ENCODE measurements around the gene RXFP4.
A peak's percentile ranks its signal among the peaks of the same experiment; 100 is the strongest.

The RXFP4 gene

GRCh38 chr1:155957411-155957915 lies 16.0 kb downstream of the RXFP4 start:
- Mint-ChIP-seq H3K27ac (no peak overlapping the region), H3K27me3 (ENCODE audit: low read depth) (no peaks in the 10 kb centered on the region), H3K4me1 (peaks cover 14% of the 10 kb centered on the region), H3K4me3 (no peak overlapping the region), H3K36me3 (ENCODE audit: low read depth) (peaks cover 71% of the 10 kb centered on the region), H3K9me3 (no peaks in the 10 kb centered on the region)
- no peak for TF ChIP-seq CTCF (IDR thresholded peaks at IDR 0.05; ENCODE audit: unreplicated experiment in 3 of 3)

- Mint-ChIP-seq H3K4me1 (peaks cover 14% of the 10 kb centered on the region), H3K27me3 (ENCODE audit: low read depth) (no peaks in the 10 kb centered on the region), H3K36me3 (ENCODE audit: low read depth) (peaks cover 63% of the 10 kb centered on the region), H3K9me3 (no peaks in the 10 kb centered on the region), H3K27ac (peak overlapping the region; percentile 43 to 88 (median 48)), H3K4me3 (peak overlapping the region in 2 of 3 experiments; percentile 8 to 34)
- no peak for TF ChIP-seq CTCF (IDR thresholded peaks at IDR 0.05; ENCODE audit: unreplicated experiment in 3 of 3)
Observed at GRCh38 chr1:155960081-155960745, 18.8 kb downstream of the RXFP4 start.

GRCh38 chr1:155961937-155962336 lies 20.5 kb downstream of the RXFP4 start:
- H3K27ac Mint-ChIP-seq, result peak overlapping the region in 2 of 3 experiments; percentile 44 to 88

GRCh38 chr1:155962599-155963211 lies 21.3 kb downstream of the RXFP4 start:
- H3K27me3 Mint-ChIP-seq (ENCODE audit: low read depth), result no peaks in the 10 kb centered on the region
- no peaks in the 10 kb centered on the region for H3K9me3 Mint-ChIP-seq
- H3K27ac Mint-ChIP-seq, result no peak overlapping the region
- H3K4me1 Mint-ChIP-seq, result peaks cover 33% of the 10 kb centered on the region
- TF ChIP-seq CTCF (IDR thresholded peaks at IDR 0.05; ENCODE audit: unreplicated experiment in 3 of 3), result no peak
- no peak overlapping the region for H3K4me3 Mint-ChIP-seq
- H3K36me3 Mint-ChIP-seq (ENCODE audit: low read depth), result peaks cover 64% of the 10 kb centered on the region

More at GRCh38 chr1:155961937-155962336, 20.5 kb downstream of the RXFP4 start:
- peaks cover 26% of the 10 kb centered on the region for H3K4me1 Mint-ChIP-seq
- no peaks in the 10 kb centered on the region for H3K9me3 Mint-ChIP-seq
- no peak overlapping the region for H3K4me3 Mint-ChIP-seq
- H3K27me3 Mint-ChIP-seq (ENCODE audit: low read depth), result no peaks in the 10 kb centered on the region
- peaks cover 68% of the 10 kb centered on the region for H3K36me3 Mint-ChIP-seq (ENCODE audit: low read depth)
- no peak for TF ChIP-seq CTCF (IDR thresholded peaks at IDR 0.05; ENCODE audit: unreplicated experiment in 3 of 3)

- no peak for TF ChIP-seq CTCF (IDR thresholded peaks at IDR 0.05; ENCODE audit: unreplicated experiment in 3 of 3)
- Mint-ChIP-seq H3K9me3 (no peaks in the 10 kb centered on the region), H3K27ac (peak overlapping the region in 1 of 3 experiments; percentile 89), H3K4me3 (no peak overlapping the region), H3K27me3 (ENCODE audit: low read depth) (no peaks in the 10 kb centered on the region), H3K4me1 (peaks cover 48% of the 10 kb centered on the region), H3K36me3 (ENCODE audit: low read depth) (peaks cover 67% of the 10 kb centered on the region)
Observed at GRCh38 chr1:155964193-155964592, 22.8 kb downstream of the RXFP4 start.
